Thymus (tissue), 11 donors: ENCODE data around the gene PLCL1. TPM values are rescaled to one million over a fixed set of nuclear protein-coding genes. Genes with fewer than 3 reads are reported as not detected.

Experiments used
- DNase-seq, 9 donors: peaks; one replicate each; pipeline ENCODE4 v3.0.0-alpha.2; 2013; ENCODE audit warnings: low spot score in 9 of 9, low read depth in 6 of 9, missing footprints in 1 of 9
- H3K27ac ChIP-seq, 2 donors: one replicate each; pipeline ENCODE4 v1.5.1; 2013; ENCODE audit warnings: control low read depth in 1 of 2, low read depth in 1 of 2, low read length in 1 of 2, mild to moderate bottlenecking in 1 of 2, moderate library complexity in 1 of 2
- H3K27me3 ChIP-seq, 2 donors: one replicate each; pipeline ENCODE4 v1.5.1; 2013; ENCODE audit warnings: low read length in 1 of 2; ENCODE audit not compliant: control insufficient read depth in 2 of 2, insufficient read depth in 1 of 2
- H3K36me3 ChIP-seq, 2 donors: one replicate each; pipeline ENCODE4 v1.5.1; 2013; ENCODE audit warnings: low read length in 1 of 2, mild to moderate bottlenecking in 1 of 2, moderate library complexity in 1 of 2; ENCODE audit not compliant: control insufficient read depth in 2 of 2, insufficient read depth in 2 of 2
- H3K4me1 ChIP-seq, 2 donors: one replicate each; pipeline ENCODE4 v1.5.1; 2013; ENCODE audit warnings: low read length in 2 of 2; ENCODE audit not compliant: control insufficient read depth in 2 of 2, insufficient read depth in 2 of 2
- H3K4me3 ChIP-seq, 2 donors: one replicate each; pipeline ENCODE4 v1.5.1; 2013; ENCODE audit warnings: low read length in 2 of 2, control low read depth in 1 of 2, mild to moderate bottlenecking in 1 of 2
- H3K9me3 ChIP-seq, 2 donors: one replicate each; pipeline ENCODE4 v1.5.1; 2013; ENCODE audit warnings: low read length in 1 of 2, mild to moderate bottlenecking in 1 of 2; ENCODE audit not compliant: control insufficient read depth in 2 of 2, insufficient read depth in 1 of 2
- WGBS: extraction: QIAGEN DNeasy Blood & Tissue Kit; methylation state at CpG from one replicate; pipeline ENCODE4 v1.1.7; 2013; 5-methylcytosine and 5-hydroxymethylcytosine counted together
- polyA plus RNA-seq: library from polyadenylated mRNA; stranded (reverse); fragments of 200-250 nt; gene quantifications from one replicate; pipeline ENCODE4 v1.2.3, GENCODE V29; 2013
- total RNA-seq: library from RNA; stranded (reverse); fragments of 120-200 nt; gene quantifications from one replicate; pipeline ENCODE4 v1.2.4, GENCODE V29; 2013
- donor health status: healthy.

Gene PLCL1
- total and polyA plus RNA-seq, 2 donors = 7.8 to 16.5 TPM

DNA sequence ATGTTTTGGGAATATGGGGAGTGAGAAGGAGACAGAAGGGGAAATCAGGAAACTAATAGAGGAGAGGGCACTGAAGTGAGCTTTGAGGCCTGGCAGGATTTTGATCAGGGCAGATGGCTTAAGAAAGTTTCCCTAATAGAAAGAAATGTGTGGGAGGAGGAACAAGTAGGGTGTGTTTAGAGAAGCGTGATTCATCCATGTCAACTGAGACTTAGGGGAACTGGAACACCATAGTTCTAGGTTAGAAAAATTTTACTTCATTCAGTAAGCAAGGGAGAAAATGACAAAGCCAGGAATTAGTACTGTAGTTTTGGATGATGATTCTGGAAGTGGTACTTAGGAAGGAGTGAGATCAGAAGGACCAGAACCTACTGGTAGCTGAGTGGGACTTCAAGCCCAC lies 296.0 kb downstream of the PLCL1 start:
- Histone ChIP-seq H3K27me3 (no peaks in the 10 kb centered on the region), H3K27ac (no peak overlapping the region), H3K36me3 (peaks cover 13 to 34% of the 10 kb centered on the region in 2 donors), H3K9me3 (no peaks in the 10 kb centered on the region), H3K4me3 (no peak overlapping the region), H3K4me1 (peaks cover 0 to 2% of the 10 kb centered on the region in 2 donors)
- 98% methylated on average over 1 of the region's 1 CpG for WGBS
- DNase-seq = no peak

DNA sequence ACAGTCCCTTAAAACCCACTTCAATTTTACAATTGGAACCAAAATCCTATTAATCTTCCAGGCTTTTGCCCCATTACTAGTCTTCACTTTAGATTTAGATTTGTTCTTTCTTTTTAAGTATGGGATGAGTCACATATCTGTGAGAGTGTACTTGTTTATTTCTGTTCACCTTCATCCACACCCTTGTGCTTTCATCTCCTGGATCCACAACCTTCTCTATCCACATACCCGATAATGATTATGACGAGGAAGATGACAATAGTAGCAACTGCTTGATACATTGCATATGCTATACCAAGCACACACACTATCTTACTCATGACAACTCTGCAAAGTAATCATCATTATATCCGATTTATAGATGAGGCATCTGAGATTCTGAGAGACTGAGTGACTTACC lies 297.3 kb downstream of the PLCL1 start:
- Histone ChIP-seq H3K27ac (no peak overlapping the region), H3K36me3 (peaks cover 15 to 42% of the 10 kb centered on the region in 2 donors), H3K27me3 (no peaks in the 10 kb centered on the region), H3K9me3 (no peaks in the 10 kb centered on the region), H3K4me3 (no peak overlapping the region), H3K4me1 (no peaks in the 10 kb centered on the region)
- DNase-seq = no peak
- over 99% methylated on average over 3 of the region's 3 CpGs for WGBS

DNA sequence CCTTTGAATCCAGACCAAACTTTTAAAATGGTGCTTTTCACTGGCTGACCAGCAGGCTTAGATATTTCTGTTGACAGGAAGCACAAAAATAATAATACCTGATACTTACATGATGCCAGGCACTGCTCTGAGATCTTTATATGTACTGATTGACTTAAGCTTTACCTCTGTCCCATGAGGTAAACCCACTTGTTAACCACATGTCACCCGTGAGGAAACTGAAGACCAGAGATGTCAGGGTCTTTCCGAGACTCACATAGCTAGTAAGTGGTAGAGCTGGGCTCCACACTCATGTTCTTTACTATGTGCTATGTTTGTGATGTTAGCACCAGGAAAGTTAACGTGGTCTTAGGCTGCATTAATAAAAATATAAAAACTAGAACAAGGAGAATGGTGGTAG lies 297.7 kb downstream of the PLCL1 start:
- H3K36me3 ChIP-seq = peaks cover 15 to 45% of the 10 kb centered on the region in 2 donors
- no peaks in the 10 kb centered on the region for H3K27me3 ChIP-seq
- DNase-seq = no peak
- 97% methylated on average over 3 of the region's 3 CpGs for WGBS
- no peak overlapping the region for H3K27ac ChIP-seq
- no peak overlapping the region for H3K4me3 ChIP-seq
- H3K9me3 ChIP-seq = no peaks in the 10 kb centered on the region
- no peaks in the 10 kb centered on the region for H3K4me1 ChIP-seq

DNA sequence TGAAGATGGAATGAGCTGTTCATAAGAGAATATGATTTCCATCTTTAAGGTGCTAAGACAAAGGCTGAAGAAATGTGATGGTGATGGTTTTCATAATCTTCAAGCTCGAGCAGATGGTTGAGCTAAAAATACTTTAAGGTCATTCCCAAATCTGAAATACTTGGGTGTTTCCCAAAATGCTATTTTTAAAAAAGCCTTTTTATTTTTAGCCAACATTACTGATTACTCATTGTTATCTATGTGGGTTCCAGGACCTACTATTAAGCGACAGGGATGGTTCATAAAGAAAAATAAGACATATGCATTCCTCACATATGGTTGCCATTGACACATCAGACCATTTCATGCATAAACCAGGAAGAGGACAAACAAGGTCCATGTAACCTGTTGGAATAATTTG lies 298.5 kb downstream of the PLCL1 start:
- peaks cover 12 to 45% of the 10 kb centered on the region in 2 donors for H3K36me3 ChIP-seq
- H3K4me1 ChIP-seq = no peaks in the 10 kb centered on the region
- WGBS = 94% methylated on average over 2 of the region's 2 CpGs
- H3K9me3 ChIP-seq = no peaks in the 10 kb centered on the region
- H3K27ac ChIP-seq = no peak overlapping the region
- H3K4me3 ChIP-seq = no peak overlapping the region
- DNase-seq = no peak
- H3K27me3 ChIP-seq = no peaks in the 10 kb centered on the region

DNA sequence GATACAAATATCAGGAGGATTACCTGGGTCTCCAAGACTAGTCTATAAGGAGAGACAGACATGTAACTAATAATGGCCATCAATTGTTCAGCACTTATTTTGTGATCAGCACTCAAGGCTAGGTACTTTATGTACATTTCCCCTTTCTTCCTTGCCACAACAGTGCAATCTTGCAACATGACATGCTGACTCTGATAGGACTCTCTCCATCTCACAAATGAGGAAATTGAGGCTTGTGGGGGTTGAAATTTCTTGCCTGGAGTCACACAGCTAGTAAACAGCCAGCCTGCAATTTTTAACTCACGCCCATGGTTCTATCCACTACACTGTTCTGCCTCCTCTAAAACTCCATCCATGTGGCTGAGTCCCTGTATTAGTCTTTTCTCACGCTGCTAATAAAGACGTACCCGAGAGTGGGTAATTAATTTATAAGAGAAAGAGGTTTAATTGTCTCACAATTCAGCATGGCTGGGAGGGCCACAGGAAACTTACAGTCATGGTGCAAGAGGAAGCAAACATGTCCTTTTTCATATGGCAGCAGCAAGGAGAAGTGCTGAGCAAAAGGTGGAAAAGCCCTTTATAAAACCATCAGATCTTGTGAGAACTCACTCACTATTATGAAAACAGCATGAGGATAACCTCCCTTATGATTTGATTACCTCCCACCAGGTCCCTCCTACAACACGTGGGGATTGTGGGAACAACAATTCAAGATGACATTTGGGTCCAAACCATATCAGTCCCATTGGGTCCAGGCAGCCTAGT lies 302.4 kb downstream of the PLCL1 start:
- H3K36me3 ChIP-seq = peaks cover 12 to 44% of the 10 kb centered on the region in 2 donors
- WGBS = 96% methylated on average over 5 of the region's 5 CpGs
- no peaks in the 10 kb centered on the region for H3K4me1 ChIP-seq
- H3K9me3 ChIP-seq = no peaks in the 10 kb centered on the region
- no peak overlapping the region for H3K27ac ChIP-seq
- no peak for DNase-seq
- no peak overlapping the region for H3K4me3 ChIP-seq
- no peaks in the 10 kb centered on the region for H3K27me3 ChIP-seq

DNA sequence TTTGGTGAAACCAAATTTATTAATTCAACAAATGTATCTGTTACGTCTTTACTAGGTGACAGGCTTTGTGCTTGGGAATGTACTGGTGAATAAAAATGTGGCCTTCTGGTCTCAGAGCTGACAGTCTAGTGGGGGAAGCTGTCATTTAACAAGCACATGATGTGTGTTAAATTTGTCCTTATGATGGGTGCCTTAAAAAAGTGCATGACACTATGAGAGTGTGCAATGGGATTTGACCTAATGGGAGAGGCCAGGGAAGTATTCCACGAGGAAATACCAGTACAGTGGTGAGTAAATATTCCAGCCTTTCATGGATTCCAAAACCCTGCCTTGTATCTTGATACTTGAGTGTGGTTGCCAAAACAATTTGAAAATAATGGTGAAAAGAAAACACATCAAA lies 308.9 kb downstream of the PLCL1 start:
- 97% methylated on average over 2 of the region's 2 CpGs for WGBS
- H3K4me1 ChIP-seq = no peaks in the 10 kb centered on the region
- H3K27ac ChIP-seq = no peak overlapping the region
- no peaks in the 10 kb centered on the region for H3K27me3 ChIP-seq
- no peak overlapping the region for H3K4me3 ChIP-seq
- no peak for DNase-seq
- peaks cover 8 to 19% of the 10 kb centered on the region in 2 donors for H3K36me3 ChIP-seq
- H3K9me3 ChIP-seq = no peaks in the 10 kb centered on the region

DNA sequence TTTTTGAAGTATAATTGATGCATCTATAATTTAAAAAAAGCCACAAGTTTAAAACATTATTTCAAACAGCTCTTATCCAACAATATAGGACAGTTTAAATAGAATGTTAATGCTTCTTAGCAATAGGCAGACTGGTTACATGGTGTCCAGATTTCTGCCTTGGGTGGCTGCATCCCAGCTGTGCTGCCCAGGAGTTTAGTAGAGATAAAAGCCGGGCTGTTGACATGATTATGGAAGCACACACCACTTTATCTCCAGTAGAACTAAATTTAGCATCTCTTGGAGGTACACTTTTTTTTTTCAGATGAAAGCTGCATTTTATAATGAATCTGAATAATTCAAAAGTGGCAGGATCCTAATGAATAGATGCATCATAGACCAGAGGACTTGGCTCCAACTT lies 309.7 kb downstream of the PLCL1 start:
- Histone ChIP-seq H3K4me3 (no peak overlapping the region), H3K4me1 (no peaks in the 10 kb centered on the region), H3K27ac (no peak overlapping the region), H3K27me3 (no peaks in the 10 kb centered on the region), H3K36me3 (peaks cover 8 to 19% of the 10 kb centered on the region in 2 donors), H3K9me3 (no peaks in the 10 kb centered on the region)
- WGBS = 99% methylated on average over 1 of the region's 1 CpG
- no peak for DNase-seq

DNA sequence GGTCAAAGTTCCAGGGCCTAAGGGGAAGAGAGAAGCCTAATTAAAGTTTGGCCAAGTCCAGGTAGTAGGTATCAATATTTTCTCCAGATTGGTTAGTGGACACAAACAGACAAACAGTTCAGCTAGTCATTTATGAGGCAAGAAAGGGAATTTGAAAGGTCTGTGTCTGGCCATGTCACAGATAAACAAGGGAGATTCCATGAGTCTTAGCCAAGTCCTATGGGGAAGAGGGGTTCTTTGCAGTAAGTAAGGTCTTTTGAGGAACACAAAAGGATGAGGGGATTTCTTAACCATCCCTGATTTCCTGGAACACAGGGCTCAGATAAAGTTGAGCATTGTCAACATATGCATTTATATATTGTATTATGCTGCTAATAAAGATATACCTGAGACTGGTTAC lies 310.8 kb downstream of the PLCL1 start:
- no peak for DNase-seq
- Histone ChIP-seq H3K27ac (no peak overlapping the region), H3K9me3 (no peaks in the 10 kb centered on the region), H3K4me1 (no peaks in the 10 kb centered on the region), H3K4me3 (no peak overlapping the region), H3K27me3 (no peaks in the 10 kb centered on the region), H3K36me3 (peaks cover 11 to 26% of the 10 kb centered on the region in 2 donors)

DNA sequence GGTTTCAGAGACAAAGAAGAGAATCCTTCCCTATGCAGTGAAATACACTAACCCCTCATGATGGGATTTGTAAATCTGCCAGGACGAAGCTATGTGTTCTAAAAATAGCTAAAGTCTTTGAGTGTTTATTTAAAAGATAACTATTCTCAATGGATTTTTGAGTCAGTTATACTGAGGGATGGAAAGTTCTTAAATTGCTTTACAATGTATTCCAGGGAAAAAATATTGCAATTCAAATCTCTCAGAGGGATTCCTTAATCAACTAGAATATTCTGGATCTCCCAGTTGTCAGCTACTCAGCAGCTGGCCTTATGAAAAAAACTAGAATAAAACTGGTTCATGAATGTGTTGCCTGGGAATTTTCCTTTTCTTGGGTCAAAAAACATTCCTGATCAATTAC lies 312.4 kb downstream of the PLCL1 start:
- H3K27me3 ChIP-seq = no peaks in the 10 kb centered on the region

More for the DNA sequence above, 312.4 kb downstream of the PLCL1 start:
- 92% methylated on average over 1 of the region's 1 CpG for WGBS
- no peak for DNase-seq
- no peak overlapping the region for H3K27ac ChIP-seq
- H3K36me3 ChIP-seq = peaks cover 8 to 18% of the 10 kb centered on the region in 2 donors
- H3K4me3 ChIP-seq = no peak overlapping the region
- H3K9me3 ChIP-seq = no peaks in the 10 kb centered on the region
- H3K4me1 ChIP-seq = no peaks in the 10 kb centered on the region
